NT2/D1 (cell line): ENCODE results near the gene CD44.

ENCODE experiments used
- SUZ12 ChIP-seq: IDR thresholded peaks from 2 replicates; pipeline ENCODE4 v1.6.1; 2011; ENCODE audit not compliant: insufficient read length, insufficient read depth; ENCODE audit errors: extremely low read depth
- YY1 ChIP-seq: IDR thresholded peaks from 2 replicates; pipeline ENCODE4 v1.6.1; 2011; ENCODE audit not compliant: insufficient read length, insufficient read depth
- ZNF274 ChIP-seq: IDR thresholded peaks from 2 replicates; pipeline ENCODE4 v1.6.1; 2011; ENCODE audit warnings: mild to moderate bottlenecking, low read depth, low read length

GRCh38 chr11:35206616-35207015, 67.6 kb downstream of the CD44 start:
- no peak for TF ChIP-seq SUZ12
- no peak for TF ChIP-seq ZNF274
- no peak for TF ChIP-seq YY1
